BE2C (cell line): Measurements from ENCODE around the gene FIG4.
"Not testable (repeated sequence)": the region's sequence is repeated elsewhere in the genome, so short reads cannot be mapped to it uniquely, and the experiment has no call there.

Experiments used
- DNase-seq: peaks from one replicate; pipeline ENCODE4 v3.0.0-alpha.2; 2020
- H3K27me3 ChIP-seq: fragments of 250-450 bp; sonication (Bioruptor Pico); 2 replicates; pipeline ENCODE4 v1.5.1; 2020; ENCODE audit warnings: mild to moderate bottlenecking
- H3K36me3 ChIP-seq: fragments of 250-450 bp; sonication (Bioruptor Pico); 2 replicates; pipeline ENCODE4 v1.5.1; 2020; ENCODE audit warnings: mild to moderate bottlenecking
- H3K4me1 ChIP-seq: fragments of 250-450 bp; sonication (Bioruptor Pico); 2 replicates; pipeline ENCODE4 v1.5.1; 2020
- H3K4me3 ChIP-seq: 2 replicates; pipeline ENCODE4 v1.5.1; 2011; ENCODE audit warnings: low read depth, low read length
- H3K9me3 ChIP-seq: fragments of 250-450 bp; sonication (Bioruptor Pico); 2 replicates; pipeline ENCODE4 v1.5.1; 2020
- TF ChIP-seq, protein P1 (sequence below): IDR thresholded peaks from 2 replicates; pipeline ENCODE4 v1.5.1; 2012; ENCODE audit warnings: mild to moderate bottlenecking, low read depth, low read length

FIG4 gene

GRCh38 chr6:109678240-109678639 is 12.9 kb upstream of the FIG4 start:
- H3K4me3 ChIP-seq: no peak overlapping the region

GRCh38 chr6:109678661-109679505 is 12.2 kb upstream of the FIG4 start:
- not testable (repeated sequence) for H3K9me3 ChIP-seq, H3K4me3 ChIP-seq, H3K27me3 ChIP-seq, H3K36me3 ChIP-seq, H3K4me1 ChIP-seq, DNase-seq

More at GRCh38 chr6:109678240-109678639, 12.9 kb upstream of the FIG4 start:
- Histone ChIP-seq H3K9me3 (no peaks in the 10 kb centered on the region), H3K36me3 (no peaks in the 10 kb centered on the region), H3K27me3 (no peaks in the 10 kb centered on the region; the same call in 1 of the 2 replicates), H3K4me1 (no peaks in the 10 kb centered on the region)
- no peak for DNase-seq
- TF ChIP-seq, protein P1, sequence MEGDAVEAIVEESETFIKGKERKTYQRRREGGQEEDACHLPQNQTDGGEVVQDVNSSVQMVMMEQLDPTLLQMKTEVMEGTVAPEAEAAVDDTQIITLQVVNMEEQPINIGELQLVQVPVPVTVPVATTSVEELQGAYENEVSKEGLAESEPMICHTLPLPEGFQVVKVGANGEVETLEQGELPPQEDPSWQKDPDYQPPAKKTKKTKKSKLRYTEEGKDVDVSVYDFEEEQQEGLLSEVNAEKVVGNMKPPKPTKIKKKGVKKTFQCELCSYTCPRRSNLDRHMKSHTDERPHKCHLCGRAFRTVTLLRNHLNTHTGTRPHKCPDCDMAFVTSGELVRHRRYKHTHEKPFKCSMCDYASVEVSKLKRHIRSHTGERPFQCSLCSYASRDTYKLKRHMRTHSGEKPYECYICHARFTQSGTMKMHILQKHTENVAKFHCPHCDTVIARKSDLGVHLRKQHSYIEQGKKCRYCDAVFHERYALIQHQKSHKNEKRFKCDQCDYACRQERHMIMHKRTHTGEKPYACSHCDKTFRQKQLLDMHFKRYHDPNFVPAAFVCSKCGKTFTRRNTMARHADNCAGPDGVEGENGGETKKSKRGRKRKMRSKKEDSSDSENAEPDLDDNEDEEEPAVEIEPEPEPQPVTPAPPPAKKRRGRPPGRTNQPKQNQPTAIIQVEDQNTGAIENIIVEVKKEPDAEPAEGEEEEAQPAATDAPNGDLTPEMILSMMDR: no peak

DNA sequence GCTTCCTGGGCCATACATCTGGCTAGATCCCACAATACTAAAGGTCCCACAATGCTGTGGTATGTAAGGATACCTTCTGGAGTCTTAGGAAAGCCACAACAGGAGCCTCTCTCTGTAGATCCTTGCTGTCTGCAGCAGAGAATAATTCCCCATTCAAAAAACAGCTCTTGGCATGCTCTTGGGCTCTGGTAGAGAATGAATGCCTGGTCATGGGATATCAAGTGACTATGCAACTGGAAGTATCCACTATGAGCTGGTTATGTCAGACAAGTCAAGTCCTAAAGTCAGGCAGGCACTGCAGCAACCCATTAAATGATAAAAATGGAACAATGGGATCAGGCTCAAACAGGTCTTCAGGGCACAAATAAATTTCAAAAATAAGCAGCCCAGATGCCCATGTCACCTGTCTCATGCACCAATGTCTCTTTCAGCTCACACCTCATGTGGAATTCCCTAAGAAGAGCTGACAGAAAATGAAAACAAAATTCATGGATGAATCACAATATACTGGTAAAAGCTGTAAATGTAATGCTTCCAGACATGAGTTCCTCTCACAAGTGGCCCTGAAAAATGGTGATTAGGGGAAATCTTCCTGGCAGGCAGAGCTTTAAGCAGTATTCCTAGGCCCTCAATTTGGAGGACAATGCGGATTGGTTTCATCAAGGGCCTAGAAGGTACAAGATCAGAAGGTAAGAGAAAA is 4.4 kb upstream of the FIG4 start:
- TF ChIP-seq, protein P1: no peak
- no peaks in the 10 kb centered on the region for H3K9me3 ChIP-seq
- DNase-seq: no peak
- no peak overlapping the region for H3K4me3 ChIP-seq
- H3K27me3 ChIP-seq: no peaks in the 10 kb centered on the region; the same call in 1 of the 2 replicates
- no peaks in the 10 kb centered on the region for H3K4me1 ChIP-seq
- H3K36me3 ChIP-seq: no peaks in the 10 kb centered on the region

DNA sequence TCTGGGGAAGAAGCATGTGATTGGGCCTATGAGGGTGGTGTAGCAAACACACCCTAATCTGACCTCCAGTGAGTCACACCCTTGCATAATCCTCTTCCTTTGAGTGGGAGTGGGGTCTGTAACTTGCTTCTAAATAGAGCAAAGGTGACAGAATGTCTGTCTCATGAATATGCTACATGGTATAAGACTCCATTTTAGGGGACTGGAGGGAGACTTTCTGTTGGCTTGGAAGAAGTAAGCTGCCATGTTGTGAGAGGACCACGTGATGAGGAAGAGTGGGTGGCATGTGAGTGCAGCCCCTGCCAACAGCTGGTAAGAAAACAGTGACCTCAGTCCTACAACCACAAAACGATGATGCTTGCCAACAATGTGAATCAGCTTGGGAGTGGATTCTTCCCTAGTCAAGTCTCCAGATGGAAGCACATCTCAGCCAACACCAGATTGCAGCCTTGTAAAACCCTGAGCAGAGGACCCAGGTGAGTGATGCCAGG is 3.8 kb upstream of the FIG4 start:
- no peaks in the 10 kb centered on the region for H3K4me1 ChIP-seq
- H3K4me3 ChIP-seq: no peak overlapping the region
- no peak for DNase-seq
- TF ChIP-seq, protein P1: no peak
- H3K27me3 ChIP-seq: no peaks in the 10 kb centered on the region
- no peaks in the 10 kb centered on the region for H3K9me3 ChIP-seq
- no peaks in the 10 kb centered on the region for H3K36me3 ChIP-seq

DNA sequence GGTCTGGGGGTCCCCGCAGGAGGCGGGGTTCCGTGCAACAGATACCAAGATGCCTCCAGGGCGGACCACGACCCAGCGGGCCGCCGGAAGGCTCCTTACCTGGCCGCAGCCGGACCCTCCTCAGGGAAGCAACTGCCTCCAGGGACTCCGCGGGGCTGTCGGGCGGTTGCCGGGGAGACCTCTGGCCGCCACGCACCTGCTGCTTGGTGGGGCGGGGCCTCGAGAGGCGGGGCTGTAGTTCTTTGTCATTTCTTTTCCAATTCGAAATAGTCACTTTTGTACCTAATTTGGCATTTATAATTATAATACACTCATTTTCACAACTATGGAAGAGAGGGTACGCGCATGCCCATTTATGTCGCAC is 741 bp upstream of the FIG4 start:
- TF ChIP-seq, protein P1: no peak
- Histone ChIP-seq H3K4me1 (no peaks in the 10 kb centered on the region), H3K36me3 (no peaks in the 10 kb centered on the region), H3K27me3 (no peaks in the 10 kb centered on the region), H3K9me3 (no peaks in the 10 kb centered on the region), H3K4me3 (peak overlapping the region; percentile 99)
- DNase-seq: peak; percentile 69

DNA sequence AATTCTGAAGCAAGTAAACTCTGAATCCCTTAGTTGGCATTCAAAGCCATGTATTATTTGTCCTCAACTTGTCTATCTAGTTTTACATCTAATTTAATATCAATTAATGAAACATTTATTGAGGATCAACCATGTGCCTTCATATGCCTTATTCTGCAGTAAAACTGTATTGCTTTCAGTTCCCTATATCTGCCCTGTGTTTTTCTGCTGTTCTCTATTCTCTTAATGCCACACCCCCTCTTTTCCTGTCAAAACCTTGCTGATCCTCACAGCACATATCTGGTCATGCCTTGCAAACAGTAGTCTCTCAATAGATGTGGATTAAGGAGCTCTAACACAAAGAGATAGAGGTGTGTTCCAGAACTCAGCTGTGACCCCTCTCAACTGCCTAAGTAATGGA is 2.0 kb downstream of the FIG4 start:
- DNase-seq: no peak
- no peaks in the 10 kb centered on the region for H3K9me3 ChIP-seq

More for the DNA sequence above, 2.0 kb downstream of the FIG4 start:
- TF ChIP-seq, protein P1: no peak
- no peaks in the 10 kb centered on the region for H3K27me3 ChIP-seq
- H3K4me3 ChIP-seq: no peak overlapping the region
- no peaks in the 10 kb centered on the region for H3K36me3 ChIP-seq
- H3K4me1 ChIP-seq: no peaks in the 10 kb centered on the region
